Lower leg skin (tissue), 4 donors: Measurements from ENCODE around the gene IL3RA. TPM values are rescaled to one million over a fixed set of nuclear protein-coding genes. Genes with fewer than 3 reads are reported as not detected.
"Not testable (repeated sequence)": the region's sequence is repeated elsewhere in the genome, so short reads cannot be mapped to it uniquely, and the experiment has no call there.

ENCODE experiments used
- DNase-seq, 2 donors: peaks; one replicate each; pipeline ENCODE4 v3.0.0-alpha.2; 2019; ENCODE audit warnings: low spot score in 2 of 2
- H3K4me3 ChIP-seq: fragments of 200-600 bp; sonication (generic); 2 replicates; pipeline ENCODE4 v1.5.1; 2017; ENCODE audit warnings: mild to moderate bottlenecking, low read depth; ENCODE audit not compliant: poor library complexity, severe bottlenecking
- CTCF ChIP-seq, 3 donors: fragments of 450-650 bp; IDR thresholded peaks; one replicate each; pipeline ENCODE4 v1.5.1; 2016; ENCODE audit warnings: antibody characterized with exemption in 3 of 3, mild to moderate bottlenecking in 3 of 3, moderate library complexity in 2 of 3
- POLR2A ChIP-seq, 2 donors: fragments of 450-650 bp; IDR thresholded peaks; one replicate each; pipeline ENCODE4 v1.6.1; 2016 to 2017; ENCODE audit warnings: antibody characterized with exemption in 2 of 2, mild to moderate bottlenecking in 1 of 2, moderate library complexity in 1 of 2
- WGBS, 2 donors: methylation state at CpG; one replicate each; pipeline ENCODE4 v1.1.5; 2018; 5-methylcytosine and 5-hydroxymethylcytosine counted together
- intact Hi-C: fragments of 100-400 bp; cut with DNase I; formaldehyde crosslinking; loops from one replicate; pipeline ENCODE4 v1.15.0; 2023; ENCODE audit warnings: low total_unique reads
- total RNA-seq, 4 donors: library from RNA; depleted of rRNA; stranded (reverse); fragments of >200 nt; gene quantifications; one replicate each; pipeline ENCODE4 v1.1.0, GENCODE V29; 2016

IL3RA gene
- total RNA-seq, 4 donors from 2014 or later: 1.7 to 6.2 (median 4.5) TPM

GRCh38 chrX:1361275-1361674 lies 24.7 kb downstream of the IL3RA start:
- intact Hi-C loops: no loop called here
- WGBS, 2 donors: 82 to 89% methylated on average over 12 of the region's 12 CpGs
- TF ChIP-seq CTCF (IDR thresholded peaks at IDR 0.05): no peak
- TF ChIP-seq POLR2A (IDR thresholded peaks at IDR 0.05): no peak
- no peak overlapping the region for H3K4me3 ChIP-seq
- DNase-seq: no peak

- H3K4me3 ChIP-seq: no peak overlapping the region
- DNase-seq: no peak
- TF ChIP-seq CTCF (IDR thresholded peaks at IDR 0.05): no peak
- no peak for TF ChIP-seq POLR2A (IDR thresholded peaks at IDR 0.05)
- intact Hi-C loops: no loop called here
- 92 to 98% methylated on average over 2 of the region's 2 CpGs for WGBS, 2 donors
Measured at GRCh38 chrX:1361910-1362309, 25.3 kb downstream of the IL3RA start.

GRCh38 chrX:1366363-1366762 lies 29.8 kb downstream of the IL3RA start:
- 85 to 96% methylated on average over 16 to 23 of the region's 63 CpGs for WGBS, 2 donors
- DNase-seq, intact Hi-C loops, H3K4me3 ChIP-seq: not testable (repeated sequence)

GRCh38 chrX:1368385-1368698 lies 31.8 kb downstream of the IL3RA start:
- no peak for TF ChIP-seq CTCF (IDR thresholded peaks at IDR 0.05)
- no peak for TF ChIP-seq POLR2A (IDR thresholded peaks at IDR 0.05)
- no peak for DNase-seq
- intact Hi-C loops: no loop called here
- no peak overlapping the region for H3K4me3 ChIP-seq
- WGBS, 2 donors: 76 to 84% methylated on average over 4 of the region's 4 CpGs

GRCh38 chrX:1378306-1378759 lies 41.7 kb downstream of the IL3RA start:
- DNase-seq: peak in 1 of 2 donors; percentile 84
- intact Hi-C loops: no loop called here
- TF ChIP-seq CTCF (IDR thresholded peaks at IDR 0.05) (no peak), POLR2A (IDR thresholded peaks at IDR 0.05) (no peak)
- 90 to 93% methylated on average over 17 to 24 of the region's 24 CpGs for WGBS, 2 donors
- no peak overlapping the region for H3K4me3 ChIP-seq

- intact Hi-C loops: no loop called here
- WGBS, 2 donors: 56 to 65% methylated on average over 20 of the region's 20 CpGs
- no peak overlapping the region for H3K4me3 ChIP-seq
- no peak for DNase-seq
- TF ChIP-seq POLR2A (IDR thresholded peaks at IDR 0.05): no peak
- no peak for TF ChIP-seq CTCF (IDR thresholded peaks at IDR 0.05)
Measured at GRCh38 chrX:1380672-1381233, 44.2 kb downstream of the IL3RA start.
